Panc1 (cell line): Measurements from ENCODE around the gene FAM78A. TPM values are rescaled to one million over a fixed set of nuclear protein-coding genes. Genes with fewer than 3 reads are reported as not detected.

Experiments
- ATAC-seq: fragments of 200-7000 bp; cut with Tn5 transposase; 2 replicates; pipeline ENCODE4 v1.9.1; 2020; ENCODE audit warnings: mild to moderate bottlenecking, moderate library complexity
- BruUV-seq: library from RNA; stranded (reverse); fragments of 400-500 nt; replicated peaks from 2 replicates; lab custom pipeline; 2021; lab: Mats Ljungman, UMichigan
- CTCF ChIA-PET: fragments of 300-600 bp; sonication (Branson Sonifier 250); formaldehyde crosslinking; loops from one replicate; lab custom pipeline; 2022; ENCODE audit warnings: antibody characterized with exemption; lab: Charles Lee
- POLR2A ChIA-PET: fragments of 300-600 bp; sonication (Branson Sonifier 250); formaldehyde crosslinking; loops from one replicate; lab custom pipeline; 2022; ENCODE audit warnings: antibody characterized with exemption; lab: Charles Lee
- DNase-seq: peaks from one replicate; pipeline ENCODE4 v3.0.0-alpha.2; 2010; ENCODE audit warnings: low read depth, low spot score
- H3K27ac ChIP-seq: 2 replicates; pipeline ENCODE4 v1.5.1; 2011; ENCODE audit warnings: mild to moderate bottlenecking, low read length, inconsistent platforms
- H3K27me3 ChIP-seq: fragments of 200-500 bp; sonication (Bioruptor generic); 2 replicates; pipeline ENCODE4 v1.6.0; 2014; ENCODE audit warnings: low read length, inconsistent platforms; ENCODE audit not compliant: control insufficient read depth, insufficient read depth
- H3K36me3 ChIP-seq: fragments of 200-500 bp; sonication (Bioruptor generic); 2 replicates; pipeline ENCODE4 v1.5.1; 2014; ENCODE audit warnings: inconsistent platforms, mild to moderate bottlenecking, low read length, moderate library complexity; ENCODE audit not compliant: control insufficient read depth, insufficient read depth
- H3K4me1 ChIP-seq: 2 replicates; pipeline ENCODE4 v1.5.1; 2011; ENCODE audit warnings: inconsistent platforms, mild to moderate bottlenecking, low read length, moderate library complexity; ENCODE audit not compliant: control insufficient read depth, insufficient read depth
- H3K4me3 ChIP-seq, 2 experiments: 2 replicates each; pipeline ENCODE4 v1.5.1; 2011 to 2012; ENCODE audit warnings: low read depth in 2 of 2, low read length in 2 of 2, mild to moderate bottlenecking in 2 of 2, inconsistent platforms in 1 of 2, moderate library complexity in 1 of 2
- H3K9me3 ChIP-seq: fragments of 200-500 bp; sonication (Bioruptor generic); 2 replicates; pipeline ENCODE4 v1.5.1; 2014; ENCODE audit warnings: low read depth, mild to moderate bottlenecking, inconsistent platforms, low read length, moderate library complexity; ENCODE audit not compliant: control insufficient read depth, insufficient read depth
- CTCF ChIP-seq: fragments of 450-650 bp; IDR thresholded peaks from 2 replicates; pipeline ENCODE4 v1.5.1; 2017; ENCODE audit warnings: mild to moderate bottlenecking
- POLR2AphosphoS5 ChIP-seq: IDR thresholded peaks from 2 replicates; pipeline ENCODE4 v1.6.1; 2012; ENCODE audit warnings: mild to moderate bottlenecking, low read depth, low read length, moderate library complexity
- REST ChIP-seq, 2 experiments: IDR thresholded peaks; 2 replicates each; pipeline ENCODE4 v1.6.1; 2011 to 2012; ENCODE audit warnings: low read depth in 2 of 2, control low read depth in 1 of 2, low read length in 1 of 2, mild to moderate bottlenecking in 1 of 2, moderate library complexity in 1 of 2; ENCODE audit not compliant: insufficient read depth in 1 of 2
- SIN3A ChIP-seq: IDR thresholded peaks from 2 replicates; pipeline ENCODE4 v1.6.1; 2012; ENCODE audit warnings: low read depth, mild to moderate bottlenecking, low read length, moderate library complexity, borderline replicate concordance; ENCODE audit not compliant: insufficient read depth
- TCF7L2 ChIP-seq: IDR thresholded peaks from 2 replicates; pipeline ENCODE4 v1.6.1; 2011; ENCODE audit warnings: mild to moderate bottlenecking, low read depth, low read length, inconsistent platforms
- in situ Hi-C: cut with HindIII; loops from 2 replicates; pipeline ENCODE4 v1.10.0; 2016; ENCODE audit warnings: low sequenced_read_pairs, low pct_unique_long_range_greater_than_20kb
- intact Hi-C: fragments of 100-400 bp; cut with micrococcal nuclease; formaldehyde crosslinking; loops from one replicate; pipeline ENCODE4 v1.10.0; 2022; ENCODE audit not compliant: unreplicated experiment
- total RNA-seq: library from RNA; stranded (reverse); gene quantifications from one replicate; pipeline ENCODE4 v1.2.1, GENCODE V29; 2021; ENCODE audit not compliant: unreplicated experiment

The FAM78A gene
- total RNA-seq, 1 experiment from 2014 or later, result 0.59 TPM

- DNase-seq, result no peak
- CTCF ChIA-PET, result no interaction called here
- 0 out of 2 replicates have a peak, but pooled peaks have one; percentile 49 for ATAC-seq
- H3K27me3 ChIP-seq, result no peaks in the 10 kb centered on the region
- no TSS peak for BruUV-seq
- H3K4me1 ChIP-seq, result no peaks in the 10 kb centered on the region; the same call in 1 of the 2 replicates
- TF ChIP-seq SIN3A (no peak), CTCF (no peak), TCF7L2 (no peak), REST (IDR thresholded peaks at IDR 0.05; ENCODE audit: insufficient read depth in 1 of 2, low read depth in 2 of 2, low read length in 1 of 2) (no peak), POLR2AphosphoS5 (no peak)
- intact Hi-C loops (no loop called here), in situ Hi-C loops (no loop called here)
- POLR2A ChIA-PET, result no interaction called here
- H3K27ac ChIP-seq, result no peak overlapping the region
- H3K9me3 ChIP-seq, result no peaks in the 10 kb centered on the region
- H3K4me3 ChIP-seq, result no peak overlapping the region
- H3K36me3 ChIP-seq, result no peaks in the 10 kb centered on the region
These were observed 38.3 kb downstream of the FAM78A start for GRCh38 chr9:131237931-131238401.

DNA sequence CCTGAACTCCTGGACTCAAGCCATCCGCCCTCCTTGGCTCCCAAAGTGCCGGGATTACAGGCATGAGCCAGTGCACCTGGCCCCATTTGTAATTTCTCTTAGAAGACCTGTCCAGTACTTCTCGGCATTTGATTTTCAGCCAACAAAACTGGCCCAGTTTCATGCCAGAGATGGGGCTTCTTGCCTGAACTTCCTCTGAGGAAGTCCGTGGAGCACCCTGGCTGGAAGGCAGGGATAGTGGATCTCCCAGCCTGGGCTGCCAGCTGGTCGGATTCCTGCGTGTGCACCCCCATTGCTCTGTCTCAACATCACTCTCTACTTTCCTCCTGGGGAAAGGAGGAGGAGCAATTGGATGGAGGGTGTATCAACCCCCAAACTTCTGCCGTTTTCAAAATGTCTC is 39.0 kb downstream of the FAM78A start:
- Histone ChIP-seq H3K36me3 (no peaks in the 10 kb centered on the region), H3K9me3 (no peaks in the 10 kb centered on the region), H3K27ac (no peak overlapping the region), H3K4me1 (no peaks in the 10 kb centered on the region; the same call in 1 of the 2 replicates), H3K27me3 (no peaks in the 10 kb centered on the region), H3K4me3 (no peak overlapping the region)
- in situ Hi-C loops, result no loop called here
- intact Hi-C loops, result no loop called here
- POLR2A ChIA-PET, result no interaction called here
- no peak for DNase-seq
- BruUV-seq, result no TSS peak
- CTCF ChIA-PET, result no interaction called here
- no peak for ATAC-seq
- TF ChIP-seq POLR2AphosphoS5 (no peak), CTCF (no peak), REST (IDR thresholded peaks at IDR 0.05; ENCODE audit: insufficient read depth in 1 of 2, low read depth in 2 of 2, low read length in 1 of 2) (no peak), TCF7L2 (no peak)
